ENCODE measurements around the gene SLIT3.
A peak's percentile ranks its signal among the peaks of the same experiment; 100 is the strongest.

Gene SLIT3

DNA sequence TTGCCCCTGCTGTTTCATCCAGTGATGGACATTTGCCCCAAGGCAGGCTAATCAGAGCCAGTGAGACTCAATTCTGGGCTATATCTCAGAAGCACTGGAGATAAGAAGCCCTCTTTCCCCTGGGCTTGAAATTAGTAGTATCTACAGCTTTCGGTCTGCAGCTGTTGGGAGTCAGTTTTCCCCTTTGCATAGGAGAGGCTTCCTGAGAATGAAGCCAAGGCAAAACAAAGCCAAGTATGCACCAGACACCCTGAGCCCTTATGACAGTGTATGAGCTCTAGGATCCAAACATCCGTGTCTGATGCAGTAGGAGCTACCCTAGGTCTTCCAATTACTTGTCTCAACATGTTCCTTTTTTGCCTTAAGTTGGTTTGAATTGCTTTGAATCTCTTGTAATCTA, 642.5 kb downstream of the SLIT3 start:
- no peak overlapping the region for H3K4me3 ChIP-seq (replicated peaks; ENCODE audit: low read depth, low read length)
- DNase-seq (ENCODE audit: low read depth): no peak
- TF ChIP-seq, protein P1, sequence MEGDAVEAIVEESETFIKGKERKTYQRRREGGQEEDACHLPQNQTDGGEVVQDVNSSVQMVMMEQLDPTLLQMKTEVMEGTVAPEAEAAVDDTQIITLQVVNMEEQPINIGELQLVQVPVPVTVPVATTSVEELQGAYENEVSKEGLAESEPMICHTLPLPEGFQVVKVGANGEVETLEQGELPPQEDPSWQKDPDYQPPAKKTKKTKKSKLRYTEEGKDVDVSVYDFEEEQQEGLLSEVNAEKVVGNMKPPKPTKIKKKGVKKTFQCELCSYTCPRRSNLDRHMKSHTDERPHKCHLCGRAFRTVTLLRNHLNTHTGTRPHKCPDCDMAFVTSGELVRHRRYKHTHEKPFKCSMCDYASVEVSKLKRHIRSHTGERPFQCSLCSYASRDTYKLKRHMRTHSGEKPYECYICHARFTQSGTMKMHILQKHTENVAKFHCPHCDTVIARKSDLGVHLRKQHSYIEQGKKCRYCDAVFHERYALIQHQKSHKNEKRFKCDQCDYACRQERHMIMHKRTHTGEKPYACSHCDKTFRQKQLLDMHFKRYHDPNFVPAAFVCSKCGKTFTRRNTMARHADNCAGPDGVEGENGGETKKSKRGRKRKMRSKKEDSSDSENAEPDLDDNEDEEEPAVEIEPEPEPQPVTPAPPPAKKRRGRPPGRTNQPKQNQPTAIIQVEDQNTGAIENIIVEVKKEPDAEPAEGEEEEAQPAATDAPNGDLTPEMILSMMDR (IDR thresholded peaks at IDR 0.05; ENCODE audit: low read length, missing control alignments): no peak

DNA sequence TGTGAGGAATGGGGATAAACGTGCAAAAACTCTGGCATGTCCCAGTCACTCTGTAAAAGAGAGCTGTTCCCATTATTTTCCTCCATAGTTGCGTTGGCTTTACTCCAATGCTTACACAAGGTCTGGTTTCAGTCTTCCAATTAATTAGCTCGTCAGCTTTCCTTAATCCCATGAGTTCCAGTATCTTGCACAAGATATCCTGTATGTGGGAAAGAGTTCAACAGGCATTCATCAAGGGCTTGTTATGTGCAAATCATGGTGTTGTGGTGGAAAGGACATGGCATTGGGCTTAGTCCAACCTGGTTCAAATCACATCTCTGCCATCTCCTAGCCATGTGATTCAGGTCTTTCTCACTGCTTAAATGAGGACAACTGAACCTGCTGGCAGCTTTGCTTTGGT, 644.3 kb downstream of the SLIT3 start:
- TF ChIP-seq, protein P1 (IDR thresholded peaks at IDR 0.05; ENCODE audit: low read length, missing control alignments): no peak
- H3K4me3 ChIP-seq (replicated peaks; ENCODE audit: low read depth, low read length): no peak overlapping the region
- peak; percentile 70 for DNase-seq (ENCODE audit: low read depth)

DNA sequence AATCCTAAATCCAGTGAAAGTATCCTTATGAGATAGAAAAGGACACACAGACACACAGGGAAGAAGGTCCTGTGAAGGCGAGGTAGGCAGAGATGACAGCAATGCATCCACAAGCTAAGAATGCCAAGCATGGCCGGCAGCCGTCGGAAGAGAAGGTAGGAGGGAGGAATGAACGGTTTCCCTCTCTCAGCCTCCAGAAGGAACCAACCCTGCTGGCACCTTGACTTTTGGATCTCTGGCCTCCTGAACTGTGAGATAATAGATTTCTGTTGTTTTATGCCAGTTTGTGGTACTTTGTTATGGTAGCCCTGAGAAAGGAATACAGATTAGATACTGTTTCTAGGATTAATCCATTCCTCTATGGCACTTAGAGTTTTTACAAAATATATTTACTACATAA, 645.6 kb downstream of the SLIT3 start:
- TF ChIP-seq, protein P1 (IDR thresholded peaks at IDR 0.05; ENCODE audit: low read length, missing control alignments): no peak
- no peak for DNase-seq (ENCODE audit: low read depth)
- H3K4me3 ChIP-seq (replicated peaks; ENCODE audit: low read depth, low read length): no peak overlapping the region

DNA sequence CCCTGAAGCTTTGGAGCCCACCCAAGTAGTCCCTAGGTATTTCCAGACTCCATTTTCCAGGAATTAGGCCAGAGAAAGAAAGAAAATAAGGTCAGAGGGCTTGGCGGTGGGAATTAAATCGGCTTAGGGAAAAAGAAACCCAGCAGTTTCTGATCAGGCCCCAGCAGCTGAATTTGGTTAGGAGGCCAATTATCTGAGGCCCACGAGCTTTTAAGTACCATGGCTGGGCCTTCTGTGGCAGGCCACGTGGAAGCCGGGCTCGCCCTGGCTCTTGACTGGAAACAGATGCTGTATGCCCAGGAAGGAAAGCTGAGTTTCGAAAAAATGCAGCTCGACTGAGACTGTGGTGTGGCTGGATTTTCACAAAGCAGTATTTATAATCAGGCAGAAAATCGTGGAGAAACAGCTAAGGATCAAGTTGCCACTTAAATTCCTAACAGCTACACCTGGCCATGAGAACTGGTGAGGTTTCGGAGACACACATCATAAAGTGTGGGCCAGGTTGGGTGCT, 646.7 kb downstream of the SLIT3 start:
- H3K4me3 ChIP-seq (replicated peaks; ENCODE audit: low read depth, low read length): no peak overlapping the region
- TF ChIP-seq, protein P1 (IDR thresholded peaks at IDR 0.05; ENCODE audit: low read length, missing control alignments): no peak
- peak; percentile 42 for DNase-seq (ENCODE audit: low read depth)

DNA sequence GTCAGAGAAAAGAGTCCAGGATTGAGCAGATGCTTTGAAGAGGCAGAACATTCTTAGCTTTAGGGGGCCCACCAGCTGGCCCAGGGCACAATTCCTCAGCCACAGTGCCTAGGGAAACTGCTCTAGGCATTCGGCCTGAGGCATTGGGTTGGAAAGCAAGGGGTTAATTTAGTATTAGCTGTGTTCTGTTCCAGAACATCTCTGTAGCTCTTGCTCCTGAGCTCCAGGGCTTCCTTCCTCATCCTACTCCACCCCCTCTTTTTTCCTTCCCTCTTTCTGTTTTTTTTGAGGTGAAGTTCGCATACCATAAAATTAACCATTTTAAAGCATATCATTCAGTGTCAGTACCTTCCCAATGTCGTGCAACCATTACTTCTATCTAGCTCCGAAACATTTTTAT, 647.3 kb downstream of the SLIT3 start:
- no peak for DNase-seq (ENCODE audit: low read depth)
- H3K4me3 ChIP-seq (replicated peaks; ENCODE audit: low read depth, low read length): no peak overlapping the region
- TF ChIP-seq, protein P1 (IDR thresholded peaks at IDR 0.05; ENCODE audit: low read length, missing control alignments): no peak

DNA sequence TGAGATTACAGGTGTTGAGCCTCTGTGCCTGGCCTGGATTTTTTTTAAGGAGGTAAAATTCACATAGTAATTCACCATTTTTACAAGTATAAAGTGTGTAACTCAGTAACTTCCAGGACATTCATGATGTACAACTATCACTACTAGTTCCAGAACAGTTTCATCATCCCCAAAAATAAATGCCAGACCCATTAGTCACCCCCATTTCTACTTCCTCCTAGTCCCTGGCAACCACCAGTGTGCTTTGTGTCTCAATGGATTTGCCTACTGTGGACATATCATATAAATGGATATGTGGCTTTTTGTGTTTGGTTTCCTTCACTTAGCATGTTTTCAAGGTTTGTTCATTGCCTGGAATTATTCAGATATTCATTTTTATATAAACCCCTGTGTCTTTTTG, 649.3 kb downstream of the SLIT3 start:
- DNase-seq (ENCODE audit: low read depth): peak; percentile 94
- no peak overlapping the region for H3K4me3 ChIP-seq (replicated peaks; ENCODE audit: low read depth, low read length)
- TF ChIP-seq, protein P1 (IDR thresholded peaks at IDR 0.05; ENCODE audit: low read length, missing control alignments): no peak

DNA sequence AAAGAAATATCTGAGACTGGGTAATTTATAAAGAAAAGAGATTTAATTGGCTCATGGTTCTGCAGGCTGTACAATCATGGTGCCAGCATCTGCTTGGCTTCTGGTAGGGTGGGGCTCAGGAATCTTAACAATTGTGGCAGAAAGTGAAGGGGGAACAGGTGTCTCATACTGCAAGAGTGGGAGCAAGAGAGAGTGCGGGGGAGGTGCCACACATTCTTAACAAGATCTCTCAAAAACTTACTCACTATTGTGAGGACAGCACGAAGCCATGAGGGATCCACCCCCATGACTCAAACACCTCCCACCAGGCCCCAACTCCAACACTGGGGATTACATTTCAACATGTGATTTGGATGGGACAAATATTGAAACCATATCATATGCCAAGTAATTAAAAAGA, 651.6 kb downstream of the SLIT3 start:
- DNase-seq (ENCODE audit: low read depth): no peak
- TF ChIP-seq, protein P1 (IDR thresholded peaks at IDR 0.05; ENCODE audit: low read length, missing control alignments): no peak
- H3K4me3 ChIP-seq (replicated peaks; ENCODE audit: low read depth, low read length): no peak overlapping the region

All from fibroblast of pulmonary artery (primary cell).